Measurements from ENCODE around the gene SEC16A.

The SEC16A gene

DNA sequence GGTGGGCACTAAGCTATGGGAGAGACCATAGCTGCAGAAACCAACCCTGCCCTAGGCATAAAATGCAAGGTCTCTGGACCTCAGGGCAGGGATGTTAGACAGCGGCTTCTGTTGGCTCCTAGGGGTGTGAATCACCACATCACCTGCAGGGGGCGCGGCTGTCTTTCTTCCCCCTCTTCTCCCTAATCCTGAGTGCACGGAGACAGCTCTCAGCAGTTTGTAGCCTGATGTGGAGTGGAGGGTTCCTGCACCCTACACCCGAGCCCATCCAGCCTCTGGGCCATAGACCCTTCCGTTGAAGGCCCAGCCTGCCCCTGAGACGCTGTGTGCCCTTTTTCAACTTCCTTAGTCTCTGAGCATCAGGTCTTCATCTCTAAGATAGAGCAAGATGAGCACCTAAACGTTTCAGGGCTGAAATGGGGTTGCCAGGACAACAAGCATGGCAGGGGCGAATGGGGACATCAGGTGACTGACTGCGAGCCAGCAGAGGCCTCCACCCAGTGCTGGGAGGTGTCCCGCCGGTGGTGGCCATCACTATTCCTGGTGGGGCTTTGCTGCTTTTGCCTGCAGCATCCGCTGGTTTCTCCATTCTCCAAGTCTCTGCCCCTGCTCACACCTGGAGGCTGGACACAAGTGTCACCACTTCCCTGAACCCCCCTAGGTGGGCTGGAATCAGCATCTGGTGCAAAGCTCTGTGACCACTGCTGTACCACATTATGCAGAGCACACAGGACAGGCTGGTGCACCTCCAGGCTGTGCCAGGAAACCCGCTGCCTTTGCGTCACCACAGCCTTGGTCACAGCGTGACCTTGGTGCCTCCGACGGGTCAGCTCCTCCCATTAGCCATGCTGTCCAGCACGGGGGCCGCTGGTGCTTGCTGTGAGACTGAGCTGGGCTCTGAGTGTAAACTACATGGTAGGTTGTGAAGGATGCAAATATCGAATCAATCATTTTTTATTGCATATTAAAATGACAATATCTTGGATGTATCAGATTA, 2.5 kb upstream of the SEC16A start:
- DNase-seq, result peak; percentile 58

DNA sequence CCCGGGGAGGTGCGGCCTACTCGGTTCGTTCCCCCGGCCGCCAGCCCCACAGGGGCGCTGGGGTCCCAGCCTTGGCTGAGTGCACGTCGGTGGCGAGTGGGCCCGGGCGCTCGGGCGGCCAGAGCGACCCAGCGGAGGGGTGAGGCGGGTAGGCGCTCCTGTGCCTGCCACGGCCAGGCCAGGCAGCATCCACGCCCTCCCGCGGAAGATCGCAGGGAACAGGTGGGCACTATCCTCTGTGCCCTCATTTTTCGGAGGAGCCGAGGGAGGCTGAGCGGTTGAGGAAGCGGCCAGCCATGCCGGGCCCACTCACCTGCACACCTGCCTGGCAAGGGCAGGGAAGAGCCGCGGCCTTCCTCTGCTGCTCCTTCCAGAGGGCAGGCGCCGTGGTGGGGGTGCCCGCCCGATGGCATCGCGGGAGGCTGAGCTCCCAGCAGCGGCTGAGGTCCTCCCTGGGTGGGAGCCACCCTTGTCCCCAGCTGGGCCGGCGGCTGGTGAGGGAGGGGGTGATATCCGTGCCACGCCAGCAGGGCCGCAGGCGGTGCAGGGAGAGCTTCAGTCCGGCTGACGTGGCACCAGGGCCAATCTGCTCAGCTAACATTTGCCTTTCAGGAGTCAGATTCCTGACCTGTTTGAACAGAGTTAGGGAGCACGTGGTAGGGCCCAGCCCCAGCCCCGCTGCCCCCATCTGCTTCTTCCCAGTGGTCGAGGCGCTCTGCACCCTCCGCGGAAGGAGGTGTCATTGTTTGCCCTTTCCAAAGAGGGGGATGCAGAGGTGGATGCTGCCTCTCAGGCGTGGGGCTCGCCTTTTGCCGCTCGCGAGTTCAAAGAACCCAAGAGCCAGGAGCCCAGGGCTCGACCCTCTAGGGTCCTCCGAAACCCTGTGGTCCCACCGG, 1.6 kb upstream of the SEC16A start:
- no peak for DNase-seq

DNA sequence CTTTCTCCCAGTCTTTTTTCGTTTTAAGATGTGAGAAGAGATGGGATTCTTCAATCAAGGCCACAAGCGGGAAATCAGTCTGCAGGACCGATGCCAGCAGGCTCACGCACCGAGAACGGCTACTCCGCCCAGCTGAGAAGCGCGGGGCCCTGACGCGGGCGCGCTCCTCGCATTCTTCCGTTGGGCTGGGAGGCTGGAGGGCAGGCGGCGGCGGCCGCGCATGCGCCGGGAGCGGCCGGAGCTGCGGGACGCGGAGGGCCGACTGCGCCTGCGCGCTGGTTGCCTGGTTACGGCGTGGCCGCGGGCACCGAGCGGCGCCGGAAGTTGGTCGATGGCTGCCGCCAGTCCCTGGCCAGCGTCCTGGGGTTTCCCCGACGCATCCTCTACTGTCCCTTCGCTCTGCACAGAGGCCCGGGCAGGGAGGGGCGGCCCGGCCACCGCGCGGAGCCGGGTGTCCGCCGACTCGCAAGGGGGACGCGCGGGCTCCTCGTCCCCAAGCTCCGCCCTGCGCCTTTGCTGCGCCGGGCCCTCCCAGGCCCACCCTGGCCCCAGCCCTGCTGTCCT, 831 bp upstream of the SEC16A start:
- peak; percentile 86 for DNase-seq

DNA sequence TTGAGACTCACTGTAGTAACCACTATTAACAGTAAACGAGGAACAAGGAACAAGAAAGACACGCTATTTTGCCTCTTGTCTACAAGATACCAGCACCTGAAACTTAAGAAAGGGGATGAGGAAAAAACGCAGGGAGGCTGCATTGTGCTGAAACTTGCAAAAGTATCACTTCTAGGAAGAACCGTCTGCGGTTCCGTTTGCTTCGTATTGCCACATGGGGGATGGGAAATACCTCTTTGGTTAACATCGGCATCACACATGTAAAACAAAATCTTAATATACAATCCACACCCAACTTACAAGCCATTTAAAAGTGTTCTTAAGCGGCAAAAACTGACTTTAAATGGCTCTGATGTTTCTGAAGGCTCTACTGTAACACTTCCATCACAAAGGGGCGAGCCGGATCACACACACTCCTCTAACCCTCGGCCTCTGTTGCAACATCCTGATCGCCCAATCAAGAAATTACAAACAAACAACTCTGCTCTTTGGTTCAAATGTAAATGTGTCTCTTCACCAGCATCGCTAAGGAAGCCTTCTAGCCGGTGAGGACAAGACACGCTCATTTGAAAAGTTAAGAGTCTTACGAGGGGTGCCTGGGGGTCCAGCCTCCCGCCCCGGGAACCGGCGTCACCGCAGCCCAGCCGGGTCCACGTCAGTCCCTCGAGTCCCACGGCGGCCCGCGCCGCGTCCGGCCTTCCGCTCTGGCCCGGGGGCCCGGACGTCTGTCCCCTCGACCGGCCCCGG, 621 bp downstream of the SEC16A start:
- DNase-seq, result no peak

DNA sequence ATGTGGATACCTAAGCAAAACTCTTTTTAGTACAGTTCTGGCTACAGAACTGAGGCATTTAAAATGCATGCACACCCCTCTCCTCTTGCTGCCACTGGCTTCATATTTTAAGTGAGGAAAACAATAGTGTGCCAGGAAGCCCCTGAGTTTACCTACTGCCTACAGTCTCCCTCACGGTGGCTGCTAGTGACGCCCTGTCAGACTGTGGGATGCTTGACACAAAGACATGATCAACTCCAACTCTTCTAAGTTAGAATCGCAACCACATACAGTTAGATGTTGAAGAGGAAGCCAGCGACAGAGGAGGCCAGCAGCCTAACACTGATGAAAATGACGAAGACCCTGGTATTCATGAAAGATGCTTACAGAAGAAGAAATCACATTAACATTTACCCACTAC, 1.3 kb downstream of the SEC16A start:
- DNase-seq, result no peak

DNA sequence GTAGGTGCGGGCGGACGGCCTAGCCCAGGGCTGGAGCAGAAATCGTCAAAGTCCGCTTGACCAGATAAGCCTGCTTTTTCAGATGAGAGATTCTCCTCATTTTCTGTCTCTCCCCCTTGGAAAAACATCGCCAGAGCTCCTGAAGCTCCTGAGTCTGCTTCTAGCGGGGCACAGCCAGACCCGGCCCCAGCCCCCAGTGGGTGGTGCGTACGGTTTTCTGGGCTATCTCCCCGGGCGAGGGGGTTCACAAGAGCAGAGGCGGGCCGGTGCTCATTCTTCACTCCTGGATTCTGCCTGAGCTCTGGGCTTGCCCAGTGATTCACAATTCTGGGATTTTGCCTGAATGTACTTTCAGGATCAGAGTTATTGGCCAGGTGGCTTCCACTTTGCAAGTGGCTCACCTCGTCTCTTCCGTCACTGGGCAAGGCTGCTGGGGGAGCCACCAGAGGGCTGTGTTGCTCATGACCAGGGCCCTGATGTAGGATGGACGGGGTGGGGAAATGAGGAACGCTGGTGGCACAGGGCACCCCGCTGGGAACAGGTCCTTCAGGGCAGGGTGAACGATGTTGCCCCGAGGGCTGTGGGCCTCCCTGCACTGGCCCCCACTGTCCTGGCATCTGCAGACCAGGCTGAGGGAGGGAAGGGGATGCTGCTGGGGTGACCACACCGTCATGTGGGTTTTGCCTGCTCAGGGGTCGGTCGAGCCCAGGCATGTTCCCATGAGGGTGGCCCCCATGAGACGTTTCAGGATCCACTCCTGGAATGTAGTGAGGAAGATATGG, 6.3 kb downstream of the SEC16A start:
- no peak for DNase-seq

DNA sequence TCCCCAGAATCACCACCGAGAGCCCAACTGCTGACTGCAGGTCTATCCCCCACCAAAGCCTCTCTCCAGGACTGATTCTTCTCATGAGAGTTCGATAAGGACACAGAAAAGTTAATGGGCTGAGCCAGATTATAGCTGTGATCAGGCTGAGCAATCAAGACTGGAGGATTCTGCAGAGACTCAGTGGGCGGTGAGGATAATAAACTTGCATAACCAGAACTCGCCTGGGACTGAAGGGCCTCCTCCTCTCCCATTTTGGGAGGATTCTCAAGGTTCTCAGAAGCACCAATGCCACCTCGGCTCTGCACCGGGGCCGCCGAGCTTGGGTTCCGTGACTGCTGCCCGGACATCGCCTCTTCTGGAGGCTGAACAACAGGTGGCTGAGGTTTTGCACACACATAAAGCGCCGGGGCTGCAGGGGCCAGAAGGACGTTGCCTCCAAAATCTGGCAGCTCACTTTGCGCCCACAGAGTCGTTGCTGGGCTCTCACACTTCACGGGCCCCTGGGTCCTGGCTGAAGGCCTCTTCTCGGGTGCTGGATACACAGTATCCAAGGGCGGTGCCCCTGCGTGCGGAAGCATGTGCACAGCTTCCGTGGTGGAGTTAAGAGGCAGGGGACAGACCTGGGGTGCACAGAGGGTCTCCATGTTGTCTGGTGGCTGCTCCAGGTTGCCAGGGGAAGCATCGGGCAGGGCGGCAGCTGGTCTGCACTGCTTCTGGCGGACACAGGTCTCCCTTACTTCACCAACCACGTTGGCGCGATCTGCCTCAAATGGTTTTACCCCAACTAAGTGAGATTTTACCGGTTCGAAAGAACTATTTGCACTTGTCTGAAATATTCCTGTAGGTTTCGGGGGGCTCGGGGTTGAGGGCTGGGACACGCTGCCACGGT, 7.6 kb downstream of the SEC16A start:
- DNase-seq, result no peak

DNA sequence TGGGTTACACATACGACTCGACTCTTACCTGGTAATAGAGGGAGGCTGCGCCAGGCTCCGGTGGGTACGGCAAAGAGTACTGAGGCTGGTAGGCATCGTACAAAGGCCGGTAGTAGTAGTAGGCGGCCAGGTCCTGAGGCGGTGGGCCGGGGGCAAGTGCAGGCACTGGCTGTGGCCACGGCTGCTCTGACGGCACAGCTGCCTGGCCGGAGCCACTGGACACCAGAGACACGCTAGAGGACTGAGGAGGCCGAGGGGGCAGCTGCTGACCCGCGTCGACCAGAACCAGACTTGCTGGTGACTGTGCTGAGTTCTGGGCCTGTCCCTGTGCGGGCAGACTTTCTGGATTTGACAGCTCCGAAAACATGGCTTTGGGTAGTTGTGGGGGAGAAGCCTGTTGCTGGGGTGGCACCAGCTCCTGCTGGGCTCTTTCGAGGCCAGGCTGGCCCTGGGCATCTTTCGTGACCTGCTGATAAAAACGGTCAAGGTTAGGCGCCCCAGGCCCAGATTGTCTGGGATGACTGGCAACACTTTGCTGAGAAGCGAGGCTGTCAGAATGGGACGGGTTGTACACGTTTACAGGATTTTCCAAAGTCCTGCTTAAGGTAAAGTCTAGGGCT, 8.7 kb downstream of the SEC16A start:
- DNase-seq, result no peak

DNA sequence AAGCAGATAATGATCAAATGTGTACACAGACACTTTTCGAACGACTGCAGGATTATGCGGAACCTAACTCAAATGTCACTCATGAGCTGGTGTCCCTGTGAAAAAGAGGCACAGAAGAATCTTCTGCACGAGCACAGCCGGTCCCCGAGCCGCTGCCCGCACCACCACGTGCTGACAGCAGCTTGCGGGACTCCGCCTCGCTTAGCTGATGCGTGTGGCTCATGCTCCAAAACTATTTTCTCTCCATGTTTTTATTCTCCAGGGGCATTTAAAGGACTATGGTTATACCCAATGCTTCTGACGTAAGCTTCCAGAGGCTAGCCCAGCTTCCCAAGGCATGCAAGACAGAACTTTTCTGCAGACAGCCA, 9.5 kb downstream of the SEC16A start:
- DNase-seq, result no peak

DNA sequence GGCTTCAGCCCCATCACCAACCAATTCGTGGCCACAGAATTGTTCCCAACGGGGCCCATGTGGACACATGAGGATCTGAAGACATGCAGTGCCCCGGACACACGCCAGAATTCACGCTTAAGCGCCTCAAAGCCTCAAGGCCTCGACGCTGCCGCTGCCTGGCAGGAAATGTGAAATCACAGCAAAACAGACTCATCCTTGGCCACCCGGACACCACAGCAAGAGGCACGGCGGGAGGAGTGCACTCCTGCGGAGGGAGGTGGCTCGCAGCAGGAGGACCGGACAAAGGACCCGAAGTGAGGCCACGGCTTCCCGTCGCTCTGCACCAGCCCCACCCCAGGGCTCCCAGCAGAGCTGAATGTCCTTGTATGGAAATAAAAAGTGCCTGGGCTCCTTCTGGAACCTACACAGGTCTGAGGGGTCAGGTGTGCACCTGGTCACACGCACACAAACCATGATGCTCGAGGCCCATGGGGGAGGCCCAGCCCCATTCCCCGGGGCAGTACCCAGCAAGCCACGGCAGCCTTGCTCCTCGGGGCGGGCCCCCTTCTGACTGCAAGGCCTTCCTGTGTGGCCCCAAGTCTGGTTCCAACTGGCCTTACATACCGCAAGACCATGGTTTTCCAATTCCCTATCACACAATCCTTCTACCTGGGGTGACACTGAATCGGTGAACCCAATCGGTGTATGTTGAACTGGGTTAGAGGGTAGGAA, 10.0 kb downstream of the SEC16A start:
- no peak for DNase-seq

DNA sequence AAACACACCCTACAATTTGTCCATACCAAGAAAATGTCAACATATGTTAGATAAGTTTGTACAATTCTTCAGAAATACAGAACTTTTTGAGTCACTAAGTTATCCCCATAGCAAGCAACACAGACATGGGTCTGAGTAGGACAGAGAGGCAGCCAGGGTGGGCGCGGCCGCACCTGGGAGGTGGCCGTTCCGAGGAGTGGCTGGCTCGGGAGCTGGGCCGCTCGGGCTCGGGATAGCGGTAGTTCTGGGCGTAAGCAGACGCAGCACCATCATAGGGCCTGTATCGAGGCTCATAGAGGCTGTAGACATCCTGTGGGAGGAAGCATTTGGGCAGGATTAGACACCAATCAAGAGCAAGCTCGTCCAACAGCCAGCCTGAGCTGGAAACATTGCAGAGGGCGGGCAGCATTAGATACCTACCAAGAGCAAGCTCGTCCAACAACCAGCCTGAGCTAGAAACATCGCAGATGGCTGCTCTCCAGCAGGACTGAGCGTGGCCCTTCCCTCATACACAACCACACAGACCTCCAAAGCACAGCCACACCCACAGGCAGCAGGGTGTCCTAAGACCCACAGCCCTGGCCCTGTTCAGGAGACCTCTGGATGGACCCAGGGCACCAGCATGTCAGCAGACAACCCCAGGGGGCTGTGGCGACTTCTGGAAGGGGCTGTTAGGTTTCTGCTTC, 10.9 kb downstream of the SEC16A start:
- no peak for DNase-seq

DNA sequence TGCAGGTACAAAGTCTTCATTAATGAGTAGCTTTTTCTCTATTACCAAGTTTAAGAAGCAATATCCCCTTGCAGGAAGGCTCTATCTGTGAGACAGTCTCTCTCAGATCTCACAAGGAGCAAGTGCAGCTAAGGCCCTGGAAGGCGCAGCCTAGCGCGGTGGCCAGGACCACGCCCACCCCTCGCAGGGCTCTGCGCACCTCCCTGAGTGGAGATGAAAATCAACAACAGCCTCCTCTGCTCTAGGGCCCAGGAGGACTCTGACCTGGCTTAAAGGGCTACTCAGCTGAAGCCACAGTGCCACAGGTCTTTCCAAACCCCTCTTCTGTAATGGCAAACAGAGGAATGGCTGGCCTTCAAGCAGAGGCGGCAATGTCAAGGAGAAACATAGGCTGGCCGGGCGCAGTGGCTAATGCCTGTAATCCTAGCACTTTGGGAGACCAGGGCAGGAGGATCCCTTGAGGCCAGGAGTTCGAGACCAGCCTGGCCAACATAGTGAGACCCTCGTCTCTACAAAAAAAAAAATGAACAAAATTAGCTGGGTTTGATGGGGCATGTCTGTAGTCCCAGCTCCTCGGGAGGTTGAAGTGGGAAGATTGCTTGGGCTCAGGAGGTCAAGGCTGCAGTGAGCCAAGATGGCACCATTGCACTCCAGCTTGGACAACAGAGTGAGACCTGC, 11.9 kb downstream of the SEC16A start:
- DNase-seq, result no peak

DNA sequence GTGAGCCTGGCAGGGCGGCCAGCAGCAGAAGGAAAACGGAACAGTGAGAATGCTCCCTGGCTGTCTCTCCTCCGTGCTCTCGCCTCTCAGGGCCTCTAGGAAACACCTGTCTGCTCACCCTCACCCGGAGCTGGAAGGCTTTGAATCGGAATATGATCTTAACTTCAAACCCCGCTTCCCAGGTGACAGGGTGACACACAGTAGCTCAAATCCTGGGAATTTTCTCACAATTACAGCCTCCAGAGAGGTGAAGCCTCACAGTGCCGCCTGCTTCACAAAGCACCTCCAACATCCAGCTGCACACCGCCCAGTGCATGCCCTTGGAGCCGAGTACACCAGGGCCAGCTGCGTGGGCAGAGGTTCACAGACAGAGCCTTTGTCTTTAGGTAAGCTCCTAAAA, 12.5 kb downstream of the SEC16A start:
- no peak for DNase-seq

DNA sequence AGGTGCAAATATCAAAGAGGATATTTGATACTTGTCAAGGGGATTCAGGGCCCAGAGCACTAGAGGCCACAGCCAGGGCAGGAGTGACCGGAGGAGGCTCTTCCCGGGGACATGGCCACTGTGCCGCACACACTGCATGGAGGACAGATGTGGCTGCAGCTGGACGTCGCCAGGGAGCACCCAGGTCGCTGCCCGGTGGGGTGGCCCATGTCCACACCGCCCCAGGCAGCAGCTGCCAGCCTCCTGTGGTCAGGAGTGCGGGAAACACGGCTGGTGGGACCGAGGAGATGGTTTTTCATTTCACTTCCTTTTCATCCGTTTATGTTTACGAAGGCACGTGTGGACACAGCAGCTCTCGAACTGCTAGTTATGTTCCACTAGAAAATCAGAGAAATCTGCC, 15.1 kb downstream of the SEC16A start:
- no peak for DNase-seq

DNA sequence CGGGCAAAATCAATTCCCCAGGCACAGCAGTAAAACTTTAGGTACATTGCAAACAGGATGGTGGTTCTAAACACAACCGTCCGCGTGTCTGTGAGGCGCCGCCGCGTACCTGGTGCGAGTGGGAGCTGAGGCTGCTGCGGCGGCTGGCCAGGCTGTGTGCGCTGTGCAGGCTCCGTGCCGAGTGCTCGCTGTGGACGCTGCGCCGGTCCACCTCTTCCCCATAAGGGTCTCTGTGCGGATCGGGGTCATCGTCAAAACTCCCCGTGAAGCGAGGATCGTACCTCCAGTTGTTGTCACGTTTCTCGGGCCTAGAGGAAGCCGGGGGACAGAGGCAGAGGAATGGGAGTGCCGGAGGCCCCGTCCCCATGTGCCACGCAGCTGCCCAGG, 16.7 kb downstream of the SEC16A start:
- DNase-seq, result no peak

DNA sequence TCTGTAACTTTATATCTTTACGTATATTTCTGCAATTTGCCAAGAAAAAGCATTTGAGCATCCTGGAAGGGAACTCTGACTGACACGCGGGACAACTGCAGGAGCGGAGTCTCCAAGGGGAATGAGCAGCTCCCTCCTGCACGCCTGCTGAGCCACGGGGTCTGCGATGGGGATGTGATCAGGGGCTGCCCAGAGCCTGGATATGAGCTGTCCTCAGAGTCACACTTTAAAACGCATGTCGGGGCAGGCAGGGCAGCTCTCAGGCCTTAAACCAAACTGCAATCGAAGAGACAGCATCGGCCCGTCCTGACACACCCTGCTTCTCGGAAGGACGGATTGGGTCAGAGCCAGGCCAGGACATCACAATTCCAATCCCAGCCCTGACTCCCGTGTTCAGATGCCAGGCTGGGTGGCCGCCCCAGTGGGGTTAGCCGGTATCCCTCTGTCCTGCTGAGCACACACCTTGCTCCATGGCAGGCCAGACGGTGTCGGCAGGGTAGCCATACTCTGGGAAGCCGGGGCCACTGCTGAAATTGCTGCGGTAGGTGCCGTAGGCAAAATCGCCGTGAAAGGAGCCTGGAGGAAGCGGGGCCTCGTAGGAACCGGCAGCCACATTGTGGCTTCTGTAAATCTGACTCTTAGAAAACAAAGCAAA, 17.2 kb downstream of the SEC16A start:
- no peak for DNase-seq

DNA sequence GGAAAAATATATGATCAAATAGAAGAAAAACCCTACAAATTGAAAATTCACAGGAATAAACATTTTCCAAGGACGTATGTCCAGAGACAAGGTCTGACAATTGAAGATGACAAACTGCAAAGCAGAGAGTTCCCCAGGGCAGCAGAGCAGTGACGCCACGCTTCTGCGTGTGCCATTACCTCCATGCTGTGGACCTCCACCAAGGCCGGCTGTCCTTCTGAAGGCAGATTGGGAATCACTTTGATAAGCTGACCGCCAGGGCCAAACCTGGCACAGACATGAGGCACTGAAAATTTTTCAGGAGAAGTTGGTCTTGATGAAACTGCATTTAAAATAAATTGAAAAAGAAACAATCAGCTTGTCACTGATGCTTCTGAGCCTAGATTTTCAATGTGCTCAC, 18.6 kb downstream of the SEC16A start:
- no peak for DNase-seq

DNA sequence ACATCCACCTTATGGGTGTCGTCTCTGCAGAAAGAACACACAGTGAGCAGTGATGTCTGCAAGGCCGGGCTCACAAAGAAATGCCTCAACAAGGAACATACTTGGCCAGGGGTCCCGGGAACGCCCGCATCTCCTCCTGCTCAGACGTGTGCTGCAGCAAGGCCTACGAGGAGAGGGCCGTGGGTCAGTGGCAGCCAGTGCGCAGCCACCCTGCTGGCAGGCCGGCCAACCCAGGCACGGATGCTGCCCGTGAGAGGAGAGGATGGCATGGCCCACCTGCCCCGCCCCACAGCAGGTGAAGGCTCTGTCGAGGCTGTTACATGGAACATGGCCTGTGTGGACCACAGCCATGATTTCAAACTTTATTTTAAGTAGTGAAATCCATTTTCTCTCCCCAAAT, 19.3 kb downstream of the SEC16A start:
- DNase-seq, result no peak
